Right lobe of liver (tissue), 6 donors: Measurements from ENCODE around the gene CACNA2D3. TPM values are rescaled to one million over a fixed set of nuclear protein-coding genes. Genes with fewer than 3 reads are reported as not detected.
A peak's percentile ranks its signal among the peaks of the same experiment; 100 is the strongest.

ENCODE experiments used
- ATAC-seq, 4 donors: fragments of 200-7000 bp; cut with Tn5 transposase; one replicate each; pipeline ENCODE4 v1.9.1; 2020; ENCODE audit warnings: mild to moderate bottlenecking in 4 of 4, moderate library complexity in 4 of 4
- DNase-seq, 3 donors: peaks; one replicate each; pipeline ENCODE4 v3.0.0-alpha.2; 2020
- H3K27ac ChIP-seq, 3 donors: fragments of 200-600 bp; one replicate each; pipeline ENCODE4 v1.8.0; 2022
- H3K27me3 ChIP-seq, 2 donors: fragments of 200-600 bp; one replicate each; pipeline ENCODE4 v1.8.0; 2022
- H3K36me3 ChIP-seq, 4 donors: fragments of 200-600 bp; sonication (generic) in 1 of 4; one replicate each; pipeline versions ENCODE4 v1.5.1 to v1.8.0; 2017 to 2022; ENCODE audit warnings: control low read depth in 1 of 4
- H3K4me1 ChIP-seq, 4 donors: fragments of 200-600 bp; sonication (generic) in 1 of 4; one replicate each; pipeline versions ENCODE4 v1.5.1 to v1.8.0; 2017 to 2022; ENCODE audit warnings: control low read depth in 1 of 4
- H3K4me3 ChIP-seq, 3 donors: fragments of 200-600 bp; one replicate each; pipeline ENCODE4 v1.8.0; 2022
- H3K9me3 ChIP-seq, 4 donors: fragments of 200-600 bp; sonication (generic) in 1 of 4; one replicate each; pipeline versions ENCODE4 v1.5.1 to v1.8.0; 2017 to 2022; ENCODE audit warnings: control low read depth in 1 of 4
- CTCF ChIP-seq, 4 donors: fragments of 200-600 bp in 3 of 4; fragments of 450-650 bp in 1 of 4; IDR thresholded peaks; one replicate each; pipeline versions ENCODE4 v1.5.1 to v1.8.0; 2016 to 2022; ENCODE audit warnings: antibody characterized with exemption in 4 of 4, mild to moderate bottlenecking in 2 of 4
- POLR2A ChIP-seq: fragments of 450-650 bp; IDR thresholded peaks from one replicate; pipeline ENCODE4 v1.6.1; 2017; ENCODE audit warnings: antibody characterized with exemption, mild to moderate bottlenecking
- WGBS: methylation state at CpG from one replicate; pipeline ENCODE4 v1.1.6; 2018; ENCODE audit warnings: low coverage, low lambda C conversion rate; ENCODE audit not compliant: insufficient coverage; ENCODE audit errors: missing lambda C conversion rate; 5-methylcytosine and 5-hydroxymethylcytosine counted together
- intact Hi-C, 2 donors: fragments of 100-400 bp; cut with DNase I; formaldehyde crosslinking; loops; one replicate each; pipeline versions ENCODE4 v1.11.2 to v1.14.1; 2022
- total RNA-seq, 6 experiments: library from RNA; depleted of rRNA in 2 of 6; stranded (reverse); fragments of >200 nt in 2 of 6; fragmentation: NEBNext Ultra II Directional in 3 of 6; extraction: Animal tissue kit (Norgen Biotek cat#: 25700) in 3 of 6; gene quantifications; one replicate each; pipeline versions ENCODE4 v1.1.0 to v1.2.4, GENCODE V29; 2016 to 2023
- donor health status: DM: no; HTN: yes; CAD: no.
- donor health status: DM: no; HTN: no; CAD: no.
- donor health status: DM: no; HTN: no; CAD: no.
- donor health status: DM: no; HTN: yes; CAD: no.
- donor health status: DM: no; HTN: yes; CAD: no.

The CACNA2D3 gene
- total RNA-seq, 6 experiments from 2014 or later = 0.28 to 0.87 TPM; not detected in 4

DNA sequence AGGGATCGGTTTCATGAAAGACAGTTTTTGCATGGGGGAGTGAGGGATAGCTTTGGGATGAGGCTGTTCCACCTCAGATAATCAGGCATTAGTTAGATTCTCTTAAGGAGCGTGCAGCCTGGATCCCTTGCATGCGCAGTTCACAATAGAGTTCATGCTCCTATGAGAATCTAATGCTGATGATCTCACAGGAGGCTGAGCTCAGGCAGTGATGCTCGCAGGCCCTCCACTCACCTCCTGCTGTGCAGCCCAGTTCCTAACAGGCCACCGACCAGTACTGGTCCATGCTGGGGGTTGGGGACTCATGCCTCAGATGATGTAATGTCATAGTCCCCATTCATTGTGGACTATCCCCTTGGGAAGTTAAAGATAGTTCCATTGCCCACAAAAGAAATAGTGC, 255.8 kb downstream of the CACNA2D3 start:
- TF ChIP-seq POLR2A (no peak), CTCF (IDR thresholded peaks at IDR 0.05) (no peak)
- DNase-seq = no peak
- ATAC-seq = no peak
- Histone ChIP-seq H3K36me3 (no peaks in the 10 kb centered on the region), H3K9me3 (no peaks in the 10 kb centered on the region), H3K27me3 (no peaks in the 10 kb centered on the region), H3K4me1 (no peaks in the 10 kb centered on the region), H3K27ac (no peak overlapping the region), H3K4me3 (no peak overlapping the region)
- WGBS = 100% methylated on average over 1 of the region's 5 CpGs
- intact Hi-C loops = loop anchor here (5.0 to 10.0 kb wide), 2 partner anchors 226 to 233 kb away; no protein-coding TSS in a partner anchor

- H3K27me3 ChIP-seq = no peaks in the 10 kb centered on the region
- H3K36me3 ChIP-seq = no peaks in the 10 kb centered on the region
- H3K4me1 ChIP-seq = no peaks in the 10 kb centered on the region
- H3K27ac ChIP-seq = no peak overlapping the region
- no peak for ATAC-seq
- TF ChIP-seq CTCF (IDR thresholded peaks at IDR 0.05) = no peak
- no peak for TF ChIP-seq POLR2A
- H3K9me3 ChIP-seq = no peaks in the 10 kb centered on the region
- no peak overlapping the region for H3K4me3 ChIP-seq
- intact Hi-C loops = no loop called here
- no peak for DNase-seq
- WGBS = 67% methylated on average over 1 of the region's 1 CpG
Measured at GRCh38 chr3:54384279-54384678, 261.9 kb downstream of the CACNA2D3 start.

DNA sequence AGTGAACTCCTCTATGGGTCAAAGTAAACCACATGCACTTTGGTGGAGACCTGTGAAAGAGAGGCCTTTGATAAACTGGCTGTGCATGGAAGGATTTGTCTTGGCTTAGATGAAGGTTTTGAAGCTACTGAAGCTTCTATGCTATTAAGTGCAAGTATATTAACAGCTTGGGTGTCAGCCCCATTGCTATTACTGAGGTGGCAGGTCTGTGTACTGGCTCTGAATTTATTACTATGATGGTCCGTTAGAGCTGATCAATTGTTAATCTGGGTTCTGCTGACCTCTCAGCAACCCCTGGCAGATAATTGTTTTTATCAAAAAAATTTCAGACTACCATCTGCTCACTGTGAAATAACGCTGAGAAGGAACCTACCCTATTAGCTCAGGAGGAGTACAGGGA, 268.2 kb downstream of the CACNA2D3 start:
- WGBS = 33% methylated on average over 2 of the region's 2 CpGs

GRCh38 chr3:54393150-54393549, 270.8 kb downstream of the CACNA2D3 start:
- WGBS = 70% methylated on average over 2 of the region's 7 CpGs
- H3K9me3 ChIP-seq = no peaks in the 10 kb centered on the region
- ATAC-seq = peak in 2 of 4 donors; percentile 16 to 39

More for the DNA sequence above, 268.2 kb downstream of the CACNA2D3 start:
- intact Hi-C loops = no loop called here
- Histone ChIP-seq H3K4me1 (no peaks in the 10 kb centered on the region), H3K36me3 (no peaks in the 10 kb centered on the region), H3K9me3 (no peaks in the 10 kb centered on the region), H3K4me3 (no peak overlapping the region), H3K27ac (no peak overlapping the region), H3K27me3 (no peaks in the 10 kb centered on the region)
- TF ChIP-seq POLR2A = no peak
- TF ChIP-seq CTCF (IDR thresholded peaks at IDR 0.05) = no peak
- no peak for ATAC-seq
- DNase-seq = no peak

More at GRCh38 chr3:54393150-54393549, 270.8 kb downstream of the CACNA2D3 start:
- TF ChIP-seq CTCF (IDR thresholded peaks at IDR 0.05) (no peak), POLR2A (no peak)
- DNase-seq = no peak
- H3K36me3 ChIP-seq = no peaks in the 10 kb centered on the region
- intact Hi-C loops = no loop called here
- H3K4me3 ChIP-seq = no peak overlapping the region
- H3K4me1 ChIP-seq = no peaks in the 10 kb centered on the region
- no peaks in the 10 kb centered on the region for H3K27me3 ChIP-seq
- H3K27ac ChIP-seq = no peak overlapping the region
